Measurements from ENCODE around the gene C2.
A peak's percentile ranks its signal among the peaks of the same experiment; 100 is the strongest.
"Not testable (repeated sequence)": the region's sequence is repeated elsewhere in the genome, so short reads cannot be mapped to it uniquely, and the experiment has no call there.

Gene C2

DNA sequence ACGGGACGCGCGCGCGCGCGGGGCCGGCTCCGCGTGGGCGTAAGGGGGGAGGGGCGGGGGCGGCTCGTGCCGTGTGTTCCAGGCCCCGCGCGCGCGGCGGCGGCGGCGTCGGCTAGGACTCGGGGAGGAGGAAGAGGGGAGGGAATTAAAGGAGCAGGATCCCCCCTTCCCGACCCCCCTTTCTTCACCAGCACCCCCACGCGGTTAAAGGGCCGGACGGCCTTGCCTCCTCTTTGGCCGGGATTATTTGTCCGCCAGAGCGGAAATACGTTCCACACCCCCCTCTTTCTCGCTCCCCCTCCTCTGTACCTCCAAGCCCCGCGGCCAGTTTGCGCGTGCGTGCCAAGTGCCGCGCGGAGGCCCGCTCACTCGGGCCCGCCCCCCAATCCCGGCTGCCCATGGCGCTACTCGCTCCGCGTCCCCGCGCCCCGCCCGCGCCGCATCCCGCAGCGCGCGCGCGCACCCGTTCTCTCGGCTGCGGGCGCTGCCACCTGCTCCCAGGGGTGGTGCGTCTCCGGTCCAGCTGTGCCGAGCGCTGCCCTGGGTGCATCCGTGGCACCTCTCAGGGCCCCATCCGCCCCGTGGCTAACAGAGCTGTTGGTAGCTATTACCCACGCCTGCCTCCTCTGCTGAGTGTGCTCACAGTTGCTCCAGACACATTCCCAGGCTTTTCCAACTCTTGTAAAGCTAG is 25.4 kb upstream of the C2 start, which contains the start of gene ZBTB12:
TSS of gene ZBTB12 (minus strand) at position 134 of the 691 bp plus-strand sequence. CDS start 781 bp downstream, outside the sequence.
- TF ChIP-seq, protein P1, sequence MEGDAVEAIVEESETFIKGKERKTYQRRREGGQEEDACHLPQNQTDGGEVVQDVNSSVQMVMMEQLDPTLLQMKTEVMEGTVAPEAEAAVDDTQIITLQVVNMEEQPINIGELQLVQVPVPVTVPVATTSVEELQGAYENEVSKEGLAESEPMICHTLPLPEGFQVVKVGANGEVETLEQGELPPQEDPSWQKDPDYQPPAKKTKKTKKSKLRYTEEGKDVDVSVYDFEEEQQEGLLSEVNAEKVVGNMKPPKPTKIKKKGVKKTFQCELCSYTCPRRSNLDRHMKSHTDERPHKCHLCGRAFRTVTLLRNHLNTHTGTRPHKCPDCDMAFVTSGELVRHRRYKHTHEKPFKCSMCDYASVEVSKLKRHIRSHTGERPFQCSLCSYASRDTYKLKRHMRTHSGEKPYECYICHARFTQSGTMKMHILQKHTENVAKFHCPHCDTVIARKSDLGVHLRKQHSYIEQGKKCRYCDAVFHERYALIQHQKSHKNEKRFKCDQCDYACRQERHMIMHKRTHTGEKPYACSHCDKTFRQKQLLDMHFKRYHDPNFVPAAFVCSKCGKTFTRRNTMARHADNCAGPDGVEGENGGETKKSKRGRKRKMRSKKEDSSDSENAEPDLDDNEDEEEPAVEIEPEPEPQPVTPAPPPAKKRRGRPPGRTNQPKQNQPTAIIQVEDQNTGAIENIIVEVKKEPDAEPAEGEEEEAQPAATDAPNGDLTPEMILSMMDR (IDR thresholded peaks at IDR 0.05; ENCODE audit: low read depth, low read length, missing control alignments): no peak
- peak; percentile 86 for DNase-seq (ENCODE audit: extremely low read depth, low read depth)
- peak within 1 kb of the TSS; percentile 50 for H3K4me3 ChIP-seq (replicated peaks; ENCODE audit: low read depth, low read length)

DNA sequence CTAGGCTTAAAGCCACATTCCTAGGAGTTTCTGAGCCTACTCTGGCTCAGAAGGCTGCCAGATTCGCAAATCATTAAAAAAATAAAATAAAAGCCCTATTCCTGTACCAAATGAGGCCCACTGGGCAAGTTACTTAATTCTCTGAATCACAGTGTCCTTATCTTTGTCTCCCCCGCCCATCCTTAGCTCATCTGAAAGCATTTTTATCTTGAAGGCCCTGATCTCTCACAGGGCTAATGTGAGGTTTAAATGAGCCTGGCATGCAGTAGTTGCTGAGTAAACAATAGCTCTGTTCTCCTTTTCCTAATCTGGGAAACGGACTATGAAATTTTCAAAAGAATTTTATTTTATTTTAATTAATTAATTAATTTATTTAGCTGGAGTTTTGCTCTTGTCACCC is 23.6 kb upstream of the C2 start:
- TF ChIP-seq, protein P1 (IDR thresholded peaks at IDR 0.05; ENCODE audit: low read depth, low read length, missing control alignments): no peak
- no peak overlapping the region for H3K4me3 ChIP-seq (replicated peaks; ENCODE audit: low read depth, low read length)
- DNase-seq (ENCODE audit: extremely low read depth, low read depth): no peak

DNA sequence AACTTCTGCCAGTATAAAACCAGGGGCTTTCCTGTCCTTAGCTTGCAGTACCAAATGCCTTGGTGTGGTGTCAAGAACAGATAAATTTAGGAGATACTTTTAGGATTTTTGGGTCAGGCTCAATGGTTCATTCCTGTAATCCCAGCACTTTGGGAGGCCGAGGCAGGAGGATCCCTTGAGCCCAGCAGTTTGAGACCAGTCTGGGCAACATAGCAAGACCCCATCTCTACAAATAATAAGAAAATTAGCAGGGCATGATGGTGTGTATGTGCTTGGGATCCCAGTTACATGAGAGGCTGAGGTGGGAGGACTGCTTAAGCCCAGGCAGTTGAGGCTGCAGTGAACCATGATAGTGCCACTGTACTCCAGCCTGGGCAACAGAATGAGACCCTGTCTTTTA is 22.5 kb upstream of the C2 start:
- no peak for DNase-seq (ENCODE audit: extremely low read depth, low read depth)
- TF ChIP-seq, protein P1 (IDR thresholded peaks at IDR 0.05; ENCODE audit: low read depth, low read length, missing control alignments): no peak
- no peak overlapping the region for H3K4me3 ChIP-seq (replicated peaks; ENCODE audit: low read depth, low read length)

DNA sequence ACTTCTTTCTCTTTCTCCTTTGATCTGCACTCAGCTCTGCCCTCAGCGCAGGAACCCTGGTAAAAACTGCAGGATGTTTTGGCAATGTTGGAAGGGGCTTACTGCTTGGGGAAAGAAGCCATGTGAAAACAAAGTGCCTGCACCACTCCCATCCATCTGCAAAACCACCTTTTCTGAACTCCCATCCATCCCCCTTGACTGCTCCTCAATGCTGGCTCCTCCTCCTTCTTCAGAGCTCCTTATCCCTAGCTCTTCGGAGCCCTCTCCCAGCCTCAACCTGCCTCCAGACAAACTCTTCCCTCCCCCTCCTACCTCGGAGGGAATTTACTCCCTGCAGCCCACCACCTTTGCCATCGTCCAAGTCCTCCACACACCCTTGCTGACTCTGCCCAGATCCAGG is 21.4 kb upstream of the C2 start:
- no peak overlapping the region for H3K4me3 ChIP-seq (replicated peaks; ENCODE audit: low read depth, low read length)
- DNase-seq (ENCODE audit: extremely low read depth, low read depth): no peak
- TF ChIP-seq, protein P1 (IDR thresholded peaks at IDR 0.05; ENCODE audit: low read depth, low read length, missing control alignments): no peak

DNA sequence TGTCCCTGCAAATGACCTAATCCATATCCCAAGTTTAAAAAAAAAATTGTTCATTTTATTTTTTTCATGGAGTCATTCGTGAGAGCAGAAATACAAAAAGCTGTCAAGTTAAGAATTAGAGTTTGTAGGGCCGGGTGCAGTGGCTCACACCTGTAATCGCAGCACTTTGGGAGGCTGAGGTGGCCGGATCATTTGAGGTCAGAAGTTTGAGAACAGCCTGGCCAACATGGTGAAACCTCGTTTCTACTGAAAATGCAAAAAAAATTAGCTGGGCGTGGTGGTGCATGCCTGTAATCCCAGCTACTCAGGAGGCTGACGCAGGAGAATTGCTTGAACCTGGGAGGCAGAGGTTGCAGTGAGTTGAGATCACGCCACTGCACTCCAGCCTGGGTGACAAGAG is 20.8 kb upstream of the C2 start:
- not testable (repeated sequence) for H3K4me3 ChIP-seq (replicated peaks; ENCODE audit: low read depth, low read length); DNase-seq (ENCODE audit: extremely low read depth, low read depth)

DNA sequence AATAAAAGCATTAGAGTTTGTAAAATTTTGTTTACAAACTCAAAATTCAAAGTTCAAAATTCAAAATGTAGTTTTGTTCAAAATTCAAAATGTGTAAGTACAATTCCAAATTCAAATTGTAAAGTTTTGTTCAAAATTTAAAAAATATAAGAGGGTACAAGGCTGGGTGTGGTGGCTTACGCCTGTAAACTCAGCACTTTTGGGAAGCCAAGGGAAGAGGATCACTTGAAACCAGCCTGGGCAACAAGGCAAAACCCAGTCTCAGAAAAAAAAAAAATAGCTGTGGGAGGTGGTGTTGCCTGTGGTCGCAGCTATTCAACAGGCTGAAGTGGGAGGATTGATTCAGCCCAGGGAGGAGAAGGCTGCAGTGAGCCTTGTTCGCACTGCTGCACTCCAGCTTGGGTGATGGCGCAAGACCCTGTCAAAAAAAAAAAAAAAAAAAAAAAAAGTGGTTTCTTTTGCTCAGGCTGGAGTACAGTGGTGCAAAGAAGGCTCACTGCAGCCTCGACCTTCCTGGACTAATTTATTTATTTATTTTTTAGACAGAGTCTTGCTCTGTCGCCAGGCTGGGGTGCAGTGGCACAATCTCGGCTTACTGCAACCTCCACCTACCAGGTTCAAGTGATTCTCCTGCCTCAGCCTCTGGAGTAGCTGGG is 20.2 kb upstream of the C2 start:
- no peak overlapping the region for H3K4me3 ChIP-seq (replicated peaks; ENCODE audit: low read depth, low read length)
- TF ChIP-seq, protein P1 (IDR thresholded peaks at IDR 0.05; ENCODE audit: low read depth, low read length, missing control alignments): no peak
- no peak for DNase-seq (ENCODE audit: extremely low read depth, low read depth)

DNA sequence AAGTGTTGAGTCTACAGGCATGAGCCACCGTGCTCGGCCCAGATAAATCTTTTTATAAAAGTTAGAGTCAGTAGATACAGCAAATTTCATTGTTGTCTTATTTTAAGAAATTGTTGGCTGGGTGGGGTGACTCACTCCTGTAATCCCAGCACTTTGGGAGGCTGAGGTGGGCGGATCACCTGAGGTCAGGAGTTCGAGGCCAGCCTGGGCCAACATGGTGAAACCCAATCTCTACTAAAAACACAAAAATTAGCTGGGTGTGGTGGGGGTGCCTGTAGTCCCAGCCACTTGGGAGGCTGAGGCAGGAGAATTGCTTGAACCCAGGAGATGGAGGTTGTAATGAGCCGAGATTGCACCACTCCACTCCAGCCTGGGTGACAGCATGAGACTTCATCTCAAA is 19.3 kb upstream of the C2 start:
- not testable (repeated sequence) for DNase-seq (ENCODE audit: extremely low read depth, low read depth); H3K4me3 ChIP-seq (replicated peaks; ENCODE audit: low read depth, low read length)

DNA sequence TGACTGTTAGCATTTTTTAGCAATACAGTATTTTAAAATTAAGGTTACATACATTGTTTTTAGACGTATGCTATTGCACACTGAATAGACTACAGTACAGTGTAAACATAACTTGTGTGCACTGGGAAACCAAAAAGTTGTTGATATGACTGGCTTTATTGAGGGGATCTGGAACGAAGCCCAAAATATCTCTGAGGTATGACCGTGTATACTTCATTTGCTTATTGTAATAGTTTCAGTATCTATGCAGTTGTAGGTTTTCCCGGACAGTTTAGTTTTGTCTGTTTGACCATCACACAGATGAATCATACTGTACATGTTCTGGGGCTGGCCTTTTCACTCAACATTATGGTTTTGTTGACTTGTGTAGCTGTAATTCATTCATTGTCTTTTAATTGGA is 18.7 kb upstream of the C2 start:
- TF ChIP-seq, protein P1 (IDR thresholded peaks at IDR 0.05; ENCODE audit: low read depth, low read length, missing control alignments): no peak
- DNase-seq (ENCODE audit: extremely low read depth, low read depth): no peak
- H3K4me3 ChIP-seq (replicated peaks; ENCODE audit: low read depth, low read length): no peak overlapping the region

DNA sequence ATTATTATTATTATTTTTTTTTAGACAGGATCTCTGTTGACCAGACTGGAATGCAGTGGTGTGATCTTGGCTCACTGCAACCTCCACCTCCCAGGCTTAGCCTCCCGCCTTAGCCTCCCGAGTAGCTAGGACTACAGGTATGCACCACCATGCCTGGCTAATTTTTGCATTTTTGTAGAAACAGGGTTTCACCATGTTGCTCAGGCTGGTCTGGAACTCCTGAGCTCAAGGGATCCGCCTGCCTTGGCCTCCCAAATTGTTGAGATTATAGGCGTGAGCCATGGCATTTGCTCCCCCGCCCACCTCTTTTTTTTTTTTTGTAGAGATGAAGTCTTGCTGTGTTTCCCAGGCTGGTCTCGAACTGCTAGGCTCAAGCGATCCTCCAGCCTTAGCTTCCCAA is 18.2 kb upstream of the C2 start:
- not testable (repeated sequence) for H3K4me3 ChIP-seq (replicated peaks; ENCODE audit: low read depth, low read length); DNase-seq (ENCODE audit: extremely low read depth, low read depth)

All from HFF-Myc (cell line).